Lung (tissue), 12 donors: ENCODE results near the gene TADA2A. TPM values are rescaled to one million over a fixed set of nuclear protein-coding genes. Genes with fewer than 3 reads are reported as not detected.
"Not testable (repeated sequence)": the region's sequence is repeated elsewhere in the genome, so short reads cannot be mapped to it uniquely, and the experiment has no call there.

ENCODE experiments used
- ATAC-seq: fragments of 200-7000 bp; cut with Tn5 transposase; one replicate; pipeline ENCODE4 v1.9.1; 2020; ENCODE audit warnings: moderate number of reproducible peaks; ENCODE audit not compliant: insufficient read depth, low FRiP score
- DNase-seq, 3 donors: peaks; one replicate each; pipeline ENCODE4 v3.0.0-alpha.2; 2013 to 2017
- H3K27ac ChIP-seq, 2 donors: one replicate each; pipeline ENCODE4 v1.5.1; 2013; ENCODE audit warnings: mild to moderate bottlenecking in 2 of 2, moderate library complexity in 2 of 2, control low read depth in 1 of 2, inconsistent platforms in 1 of 2, low read depth in 1 of 2, low read length in 1 of 2
- H3K27me3 ChIP-seq, 3 donors: one replicate each; pipeline ENCODE4 v1.5.1; 2013; ENCODE audit warnings: low read length in 2 of 3; ENCODE audit not compliant: control insufficient read depth in 3 of 3, insufficient read depth in 3 of 3
- H3K36me3 ChIP-seq, 4 donors: one replicate each; pipeline ENCODE4 v1.5.1; 2013; ENCODE audit warnings: low read length in 4 of 4, mild to moderate bottlenecking in 1 of 4, moderate library complexity in 1 of 4; ENCODE audit not compliant: control insufficient read depth in 4 of 4, insufficient read depth in 4 of 4
- H3K4me1 ChIP-seq, 5 donors: one replicate each; pipeline ENCODE4 v1.5.1; 2013; ENCODE audit warnings: low read length in 5 of 5, mild to moderate bottlenecking in 2 of 5, moderate library complexity in 1 of 5; ENCODE audit not compliant: control insufficient read depth in 5 of 5, insufficient read depth in 5 of 5
- H3K4me3 ChIP-seq: one replicate; pipeline ENCODE4 v1.5.1; 2013; ENCODE audit warnings: mild to moderate bottlenecking, control low read depth, moderate library complexity
- H3K9ac ChIP-seq, 2 donors: one replicate each; pipeline ENCODE4 v1.5.1; 2013; ENCODE audit warnings: low read length in 2 of 2, control low read depth in 1 of 2; ENCODE audit not compliant: insufficient read depth in 1 of 2
- H3K9me3 ChIP-seq, 4 donors: one replicate each; pipeline ENCODE4 v1.5.1; 2013; ENCODE audit warnings: low read length in 3 of 4, mild to moderate bottlenecking in 1 of 4, moderate library complexity in 1 of 4; ENCODE audit not compliant: control insufficient read depth in 4 of 4, insufficient read depth in 3 of 4
- CTCF ChIP-seq: IDR thresholded peaks from 2 replicates; pipeline ENCODE4 v1.5.1; 2012; ENCODE audit warnings: mild to moderate bottlenecking; ENCODE audit errors: control extremely low read depth, extremely low read depth
- WGBS, 2 donors: extraction: QIAGEN DNeasy Blood & Tissue Kit; methylation state at CpG; one replicate each; pipeline ENCODE4 v1.1.7; 2013; 5-methylcytosine and 5-hydroxymethylcytosine counted together
- polyA plus RNA-seq, 2 donors: library from polyadenylated mRNA; stranded (reverse); fragments of 200-250 nt; gene quantifications; one replicate each; pipeline ENCODE4 v1.2.1, GENCODE V29; 2013
- total RNA-seq, 2 donors: library from RNA; depleted of rRNA in 1 of 2; stranded (reverse); fragments of >200 nt in 1 of 2; gene quantifications; one replicate each; pipeline ENCODE4 v1.2.1, GENCODE V29; 2014 to 2021
- donor health status: control.
- donor health status: control.
- donor health status: Bipolar disorder and iron deficiency.
- donor health status: healthy.
- donor health status: DM: yes; HTN: yes; CAD: no.

The TADA2A gene
- total and polyA plus RNA-seq, 4 donors = 7.4 to 28.6 (median 16.9) TPM

DNA sequence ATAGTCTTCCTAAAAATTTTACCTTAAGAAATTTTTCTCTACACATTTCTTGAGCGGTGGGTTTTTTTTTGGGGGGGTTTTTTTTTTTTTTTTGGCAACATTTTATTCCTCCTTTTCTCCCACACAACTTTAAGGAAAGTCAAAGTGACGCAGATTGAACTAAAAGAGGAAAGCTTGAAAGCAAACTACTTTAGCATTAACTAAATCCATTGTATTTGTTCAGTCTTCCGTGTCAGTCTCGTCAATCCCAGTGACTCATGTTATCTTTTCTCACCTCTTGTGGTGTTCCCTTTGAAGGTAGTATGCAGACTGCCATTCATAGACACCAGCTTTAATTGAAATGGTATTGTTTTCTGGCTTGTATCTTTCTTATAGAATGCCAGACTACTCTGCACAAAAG lies 39.3 kb downstream of the TADA2A start:
- H3K36me3 ChIP-seq = peaks cover 15 to 34% (median 20%) of the 10 kb centered on the region in 4 donors
- ATAC-seq = no peak

GRCh38 chr17:37447641-37448040 lies 41.0 kb downstream of the TADA2A start:
- H3K4me1 ChIP-seq = peaks cover 0 to 3% (median 0%) of the 10 kb centered on the region in 5 donors
- DNase-seq (no peak), ATAC-seq (no peak)
- H3K36me3 ChIP-seq = peaks cover 10 to 23% (median 15%) of the 10 kb centered on the region in 4 donors
- no peak for TF ChIP-seq CTCF
- WGBS, 2 donors = 93 to 96% methylated on average over 1 of the region's 1 CpG
- no peak overlapping the region for H3K4me3 ChIP-seq
- H3K27me3 ChIP-seq = no peaks in the 10 kb centered on the region
- peak overlapping the region in 1 of 2 donors; percentile 38 for H3K27ac ChIP-seq
- no peaks in the 10 kb centered on the region for H3K9me3 ChIP-seq
- no peak overlapping the region for H3K9ac ChIP-seq

More for the DNA sequence above, 39.3 kb downstream of the TADA2A start:
- Histone ChIP-seq H3K4me1 (peaks cover 0 to 3% (median 0%) of the 10 kb centered on the region in 5 donors), H3K9ac (no peak overlapping the region), H3K4me3 (no peak overlapping the region), H3K9me3 (no peaks in the 10 kb centered on the region), H3K27me3 (no peaks in the 10 kb centered on the region), H3K27ac (no peak overlapping the region)
- WGBS, 2 donors = 94 to 95% methylated on average over 4 of the region's 4 CpGs
- no peak for DNase-seq
- no peak for TF ChIP-seq CTCF

GRCh38 chr17:37450112-37450511 lies 43.4 kb downstream of the TADA2A start:
- 87 to 93% methylated on average over 6 of the region's 6 CpGs for WGBS, 2 donors
- H3K27me3 ChIP-seq = no peaks in the 10 kb centered on the region
- no peak overlapping the region for H3K27ac ChIP-seq
- H3K4me3 ChIP-seq = no peak overlapping the region
- H3K9ac ChIP-seq = peak overlapping the region in 1 of 2 donors; percentile 16
- no peak for TF ChIP-seq CTCF
- H3K4me1 ChIP-seq = peaks cover 0 to 3% (median 0%) of the 10 kb centered on the region in 5 donors
- no peaks in the 10 kb centered on the region for H3K9me3 ChIP-seq
- no peak for ATAC-seq
- H3K36me3 ChIP-seq = peaks cover 9 to 14% (median 12%) of the 10 kb centered on the region in 4 donors
- peak in 1 of 3 donors; percentile 15 for DNase-seq

DNA sequence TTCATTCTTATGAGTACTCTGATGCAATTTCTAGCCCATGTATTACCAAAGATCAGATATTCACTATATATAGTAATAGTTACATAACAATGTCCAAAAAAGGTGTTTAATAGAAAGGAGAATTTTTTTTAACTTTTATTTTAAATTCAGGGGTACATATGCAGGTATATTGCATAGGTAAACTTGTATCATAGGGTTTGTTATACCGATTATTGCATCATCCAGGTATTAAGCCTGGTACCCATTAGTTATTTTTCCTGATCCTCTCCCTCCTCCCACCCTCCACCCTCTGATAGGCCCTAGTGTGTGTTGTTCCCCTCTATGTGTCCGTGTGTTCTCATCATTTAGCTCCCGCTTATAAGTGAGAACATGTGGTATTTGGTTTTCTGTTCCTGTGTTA lies 51.1 kb downstream of the TADA2A start:
- not testable (repeated sequence) for H3K27ac ChIP-seq, ATAC-seq, H3K9ac ChIP-seq, H3K36me3 ChIP-seq, H3K4me3 ChIP-seq, H3K9me3 ChIP-seq, H3K27me3 ChIP-seq, DNase-seq, H3K4me1 ChIP-seq
- 58 to 82% methylated on average over 3 of the region's 3 CpGs for WGBS, 2 donors
